ENCODE results near the gene WHRN. TPM values are rescaled to one million over a fixed set of nuclear protein-coding genes. Genes with fewer than 3 reads are reported as not detected.

Gene WHRN
- total RNA-seq, 1 donor from 2014 or later: 1.1 TPM

DNA sequence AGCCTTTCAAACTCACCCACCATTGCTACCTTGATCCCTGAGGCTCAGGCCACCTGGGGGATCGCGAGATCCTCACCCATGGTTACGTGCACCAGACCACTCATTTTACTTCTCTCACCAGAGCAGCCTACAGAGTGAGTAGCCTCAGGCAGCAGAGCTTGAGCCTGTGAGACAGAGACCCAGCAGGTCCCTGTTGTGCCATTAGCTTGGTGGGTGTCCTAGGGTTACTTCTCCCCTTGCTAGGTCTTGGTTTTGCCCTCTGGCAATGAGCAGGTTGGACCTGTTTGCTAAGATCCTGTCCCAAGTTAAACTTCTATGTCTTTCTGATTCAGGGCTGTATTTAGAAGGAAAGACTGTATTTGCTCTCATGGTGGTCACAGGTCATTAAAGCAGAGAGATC, 21.8 kb downstream of the WHRN start:
- H3K27ac ChIP-seq: no peak overlapping the region
- H3K27ac Mint-ChIP-seq: no peak overlapping the region

DNA sequence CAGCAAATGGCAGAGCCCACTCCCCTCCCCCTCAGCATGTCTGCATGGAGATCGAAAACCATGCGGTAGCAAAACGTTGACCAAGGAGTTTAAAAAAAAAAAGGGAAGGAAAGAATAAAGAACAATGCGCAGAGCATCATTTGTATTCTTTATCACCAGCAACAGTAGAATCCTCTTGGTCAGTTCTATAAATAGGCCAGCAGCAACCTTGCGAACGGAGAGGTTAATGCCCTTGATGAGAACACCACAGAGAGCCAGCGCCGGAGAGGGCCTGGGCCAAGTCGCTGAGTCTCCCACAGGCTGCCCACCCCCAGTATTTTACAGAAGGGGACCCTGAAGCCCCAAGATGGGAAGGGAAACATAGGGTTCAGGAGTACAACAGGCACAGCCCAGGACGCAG, 22.7 kb downstream of the WHRN start:
- H3K4me1 ChIP-seq: peaks cover 4% of the 10 kb centered on the region
- H3K27ac ChIP-seq: no peak overlapping the region
- no peak overlapping the region for H3K9ac ChIP-seq
- DNase-seq (ENCODE audit: low spot score): no peak
- H4K20me1 ChIP-seq (ENCODE audit: low read depth): no peaks in the 10 kb centered on the region
- Mint-ChIP-seq H3K4me3 (no peak overlapping the region), H3K9me3 (no peaks in the 10 kb centered on the region), H3K4me1 (peaks cover 12% of the 10 kb centered on the region), H3K36me3 (peaks cover 2% of the 10 kb centered on the region), H3K27ac (peak overlapping the region; percentile 2), H3K27me3 (ENCODE audit: insufficient read depth, low read depth) (peaks cover 4% of the 10 kb centered on the region)
- H3K9me3 ChIP-seq (ENCODE audit: low read depth): no peaks in the 10 kb centered on the region
- H3K36me3 ChIP-seq: no peaks in the 10 kb centered on the region
- no peaks in the 10 kb centered on the region for H3K27me3 ChIP-seq
- H3F3A ChIP-seq (ENCODE audit: low read depth): no peaks in the 10 kb centered on the region
- no peak overlapping the region for H3K4me3 ChIP-seq
- no peak overlapping the region for H3K4me2 ChIP-seq
- H2AFZ ChIP-seq (replicated peaks): no peak overlapping the region
- no peaks in the 10 kb centered on the region for H3K79me2 ChIP-seq (ENCODE audit: low read depth)
- TF ChIP-seq EZH2 (IDR thresholded peaks at IDR 0.05) (no peak), EZH2phosphoT487 (IDR thresholded peaks at IDR 0.05) (no peak)
- TF ChIP-seq, protein P1, sequence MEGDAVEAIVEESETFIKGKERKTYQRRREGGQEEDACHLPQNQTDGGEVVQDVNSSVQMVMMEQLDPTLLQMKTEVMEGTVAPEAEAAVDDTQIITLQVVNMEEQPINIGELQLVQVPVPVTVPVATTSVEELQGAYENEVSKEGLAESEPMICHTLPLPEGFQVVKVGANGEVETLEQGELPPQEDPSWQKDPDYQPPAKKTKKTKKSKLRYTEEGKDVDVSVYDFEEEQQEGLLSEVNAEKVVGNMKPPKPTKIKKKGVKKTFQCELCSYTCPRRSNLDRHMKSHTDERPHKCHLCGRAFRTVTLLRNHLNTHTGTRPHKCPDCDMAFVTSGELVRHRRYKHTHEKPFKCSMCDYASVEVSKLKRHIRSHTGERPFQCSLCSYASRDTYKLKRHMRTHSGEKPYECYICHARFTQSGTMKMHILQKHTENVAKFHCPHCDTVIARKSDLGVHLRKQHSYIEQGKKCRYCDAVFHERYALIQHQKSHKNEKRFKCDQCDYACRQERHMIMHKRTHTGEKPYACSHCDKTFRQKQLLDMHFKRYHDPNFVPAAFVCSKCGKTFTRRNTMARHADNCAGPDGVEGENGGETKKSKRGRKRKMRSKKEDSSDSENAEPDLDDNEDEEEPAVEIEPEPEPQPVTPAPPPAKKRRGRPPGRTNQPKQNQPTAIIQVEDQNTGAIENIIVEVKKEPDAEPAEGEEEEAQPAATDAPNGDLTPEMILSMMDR (IDR thresholded peaks at IDR 0.05): no peak

More for the DNA sequence above, 21.8 kb downstream of the WHRN start:
- H3K4me3 ChIP-seq: no peak overlapping the region
- no peak overlapping the region for H3K9ac ChIP-seq
- DNase-seq (ENCODE audit: low spot score): no peak
- H3F3A ChIP-seq (ENCODE audit: low read depth): no peaks in the 10 kb centered on the region
- H3K36me3 ChIP-seq: no peaks in the 10 kb centered on the region
- peaks cover 4% of the 10 kb centered on the region for H3K27me3 Mint-ChIP-seq (ENCODE audit: insufficient read depth, low read depth)
- no peaks in the 10 kb centered on the region for H4K20me1 ChIP-seq (ENCODE audit: low read depth)
- no peaks in the 10 kb centered on the region for H3K79me2 ChIP-seq (ENCODE audit: low read depth)
- peaks cover 4% of the 10 kb centered on the region for H3K4me1 ChIP-seq
- no peak overlapping the region for H3K4me2 ChIP-seq
- H3K4me3 Mint-ChIP-seq: no peak overlapping the region
- H3K36me3 Mint-ChIP-seq: no peaks in the 10 kb centered on the region
- H3K9me3 ChIP-seq (ENCODE audit: low read depth): no peaks in the 10 kb centered on the region
- H3K9me3 Mint-ChIP-seq: no peaks in the 10 kb centered on the region
- H3K4me1 Mint-ChIP-seq: peaks cover 12% of the 10 kb centered on the region
- no peaks in the 10 kb centered on the region for H3K27me3 ChIP-seq
- no peak overlapping the region for H2AFZ ChIP-seq (replicated peaks)
- TF ChIP-seq EZH2phosphoT487 (IDR thresholded peaks at IDR 0.05) (no peak), EZH2 (IDR thresholded peaks at IDR 0.05) (no peak)
- TF ChIP-seq, protein P1 (IDR thresholded peaks at IDR 0.05): no peak

DNA sequence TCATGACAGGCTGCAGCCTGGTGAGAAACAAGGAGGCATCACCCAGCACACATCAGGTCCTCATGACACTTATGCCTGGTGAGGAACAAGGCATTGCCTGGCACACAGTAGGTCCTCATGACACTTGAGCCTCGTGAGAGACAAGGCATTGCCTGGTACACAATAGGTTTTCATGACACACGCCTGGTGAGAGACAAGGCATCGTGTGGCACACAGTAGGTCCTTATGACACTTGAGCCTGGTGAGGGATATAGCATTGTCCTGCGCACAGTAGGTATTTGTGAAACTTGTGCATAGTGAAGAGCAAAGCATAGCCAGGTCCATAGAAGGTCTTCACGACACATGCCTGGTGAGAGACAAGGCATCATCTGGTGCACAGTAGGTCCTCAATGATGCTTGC, 23.5 kb downstream of the WHRN start:
- no peak overlapping the region for H3K9ac ChIP-seq
- Mint-ChIP-seq H3K4me1 (peaks cover 12% of the 10 kb centered on the region), H3K27ac (peak overlapping the region; percentile 91), H3K9me3 (no peaks in the 10 kb centered on the region), H3K27me3 (ENCODE audit: insufficient read depth, low read depth) (peaks cover 4% of the 10 kb centered on the region), H3K36me3 (peaks cover 2% of the 10 kb centered on the region), H3K4me3 (no peak overlapping the region)
- no peaks in the 10 kb centered on the region for H3K36me3 ChIP-seq
- H3K27ac ChIP-seq: no peak overlapping the region
- H3K27me3 ChIP-seq: no peaks in the 10 kb centered on the region
- no peak overlapping the region for H3K4me3 ChIP-seq
- no peak overlapping the region for H2AFZ ChIP-seq (replicated peaks)
- H3K9me3 ChIP-seq (ENCODE audit: low read depth): no peaks in the 10 kb centered on the region
- peaks cover 4% of the 10 kb centered on the region for H3K4me1 ChIP-seq
- no peaks in the 10 kb centered on the region for H3F3A ChIP-seq (ENCODE audit: low read depth)
- TF ChIP-seq EZH2 (IDR thresholded peaks at IDR 0.05) (no peak), EZH2phosphoT487 (IDR thresholded peaks at IDR 0.05) (no peak)
- TF ChIP-seq, protein P1 (IDR thresholded peaks at IDR 0.05): no peak
- no peak for DNase-seq (ENCODE audit: low spot score)
- H3K4me2 ChIP-seq: no peak overlapping the region
- H3K79me2 ChIP-seq (ENCODE audit: low read depth): no peaks in the 10 kb centered on the region
- H4K20me1 ChIP-seq (ENCODE audit: low read depth): no peaks in the 10 kb centered on the region
